ENCODE measurements around the gene NEO1.
A peak's percentile ranks its signal among the peaks of the same experiment; 100 is the strongest.
"Not testable (repeated sequence)": the region's sequence is repeated elsewhere in the genome, so short reads cannot be mapped to it uniquely, and the experiment has no call there.

Gene NEO1

GRCh38 chr15:73273181-73274002, 221.1 kb downstream of the NEO1 start:
- peak; percentile 49 to 73 for DNase-seq

DNA sequence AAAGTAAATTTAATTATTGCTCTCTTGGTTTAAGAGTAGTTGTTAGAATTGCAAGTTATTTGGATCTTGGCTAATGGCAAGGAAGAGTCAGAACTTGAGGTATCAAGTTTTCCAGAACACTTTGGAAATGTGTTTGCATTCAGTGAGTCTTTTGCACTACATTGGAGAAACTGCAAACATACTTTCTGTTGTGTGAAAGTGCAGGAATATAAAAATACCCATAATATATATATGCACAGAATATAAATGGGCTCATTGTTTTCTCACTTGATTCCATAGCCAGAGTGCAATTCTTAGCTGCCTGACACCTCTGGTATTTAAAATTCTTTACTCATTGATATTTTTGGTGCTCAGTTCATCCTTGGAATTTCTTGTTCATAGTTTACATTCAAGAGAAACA, 223.6 kb downstream of the NEO1 start:
- no peak for DNase-seq

- DNase-seq, result no peak
Measured at GRCh38 chr15:73282567-73283365, 230.5 kb downstream of the NEO1 start.

GRCh38 chr15:73283366-73283962, 231.2 kb downstream of the NEO1 start:
- no peak for DNase-seq

GRCh38 chr15:73284090-73284716, 231.9 kb downstream of the NEO1 start:
- peak; percentile 40 to 49 for DNase-seq

DNA sequence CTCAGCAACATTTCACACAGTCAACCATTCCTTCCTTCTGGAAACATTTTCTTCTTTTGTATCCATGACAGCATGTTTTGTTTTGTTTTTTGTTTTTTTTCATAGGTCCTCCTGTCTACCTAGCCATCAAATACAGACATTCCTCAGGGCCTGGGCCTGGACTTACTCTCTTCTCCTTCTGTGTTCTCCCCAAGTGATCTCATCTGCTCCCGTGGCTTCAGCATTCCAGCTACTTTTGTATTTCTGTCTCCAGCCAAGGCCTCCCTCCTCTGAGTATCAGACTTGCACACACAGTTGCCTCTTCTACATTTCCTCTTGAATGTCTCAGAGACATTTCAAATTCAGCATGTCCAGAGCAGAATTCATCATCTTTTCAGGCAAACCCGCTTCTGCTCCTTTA, 234.0 kb downstream of the NEO1 start:
- no peak for DNase-seq

DNA sequence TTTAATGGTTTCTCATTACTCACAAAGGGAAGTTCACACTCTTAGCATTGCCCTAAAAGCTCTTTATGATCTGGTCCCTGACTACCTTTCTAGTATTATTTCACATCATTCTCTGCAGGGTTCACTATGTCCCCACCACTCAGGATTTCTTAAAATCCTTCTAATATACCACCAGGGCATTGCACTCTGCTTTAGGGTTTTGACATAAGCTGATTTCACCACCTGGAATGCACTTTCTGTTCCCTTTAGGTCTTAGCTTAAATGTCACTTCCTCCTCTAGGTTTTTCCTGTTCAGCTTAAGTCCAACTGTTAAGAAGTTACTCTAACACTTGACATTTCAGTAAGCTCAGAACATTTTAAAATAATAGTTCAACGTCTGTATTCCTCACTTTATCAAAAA, 234.8 kb downstream of the NEO1 start:
- DNase-seq, result no peak

- no peak for DNase-seq
Measured at GRCh38 chr15:73291441-73291840, 239.2 kb downstream of the NEO1 start.

DNA sequence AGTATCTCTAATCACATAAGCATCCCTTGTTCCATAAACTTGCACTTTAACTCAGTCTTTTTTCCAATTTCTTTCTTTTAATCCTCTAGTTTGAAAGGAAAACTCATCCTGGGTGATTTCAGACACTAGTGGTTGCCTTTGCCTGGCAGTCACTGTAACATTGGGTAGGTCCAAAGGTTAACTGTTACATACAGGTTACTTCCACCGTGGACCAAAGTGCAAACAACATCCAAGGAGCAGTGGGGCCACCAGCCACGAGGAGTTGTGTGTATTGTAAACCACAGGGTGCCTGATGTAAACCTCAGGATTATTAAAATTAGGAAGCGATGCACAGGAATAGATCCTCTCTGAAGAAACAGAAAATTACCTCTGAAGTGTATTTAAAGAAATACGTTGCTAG, 241.5 kb downstream of the NEO1 start:
- DNase-seq, result no peak

- no peak for DNase-seq
Measured at GRCh38 chr15:73295630-73296286, 243.5 kb downstream of the NEO1 start.

- no peak for DNase-seq
Measured at GRCh38 chr15:73296609-73297353, 244.5 kb downstream of the NEO1 start.

- DNase-seq, result no peak
Measured at GRCh38 chr15:73298522-73299245, 246.4 kb downstream of the NEO1 start.

DNA sequence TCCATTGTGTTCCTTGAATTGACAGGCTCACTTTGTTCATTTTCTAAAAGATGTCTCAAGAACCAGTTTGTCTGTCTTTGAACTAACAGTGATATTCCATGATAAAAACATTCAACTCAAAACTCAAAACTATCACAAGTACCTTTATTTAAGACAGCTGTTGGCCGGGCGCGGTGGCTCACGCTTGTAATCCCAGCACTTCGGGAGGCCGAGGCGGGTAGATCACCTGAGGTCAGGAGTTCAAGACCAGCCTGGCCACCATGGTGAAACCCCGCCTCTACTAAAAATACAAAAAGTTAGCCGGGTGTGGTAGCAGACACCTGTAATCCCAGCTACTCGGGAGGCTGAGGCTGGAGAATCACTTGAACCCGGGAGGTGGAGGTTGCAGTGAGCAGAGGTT, 248.0 kb downstream of the NEO1 start:
- DNase-seq, result not testable (repeated sequence)

GRCh38 chr15:73303636-73304035, 251.4 kb downstream of the NEO1 start:
- peak; percentile 23 to 28 for DNase-seq

DNA sequence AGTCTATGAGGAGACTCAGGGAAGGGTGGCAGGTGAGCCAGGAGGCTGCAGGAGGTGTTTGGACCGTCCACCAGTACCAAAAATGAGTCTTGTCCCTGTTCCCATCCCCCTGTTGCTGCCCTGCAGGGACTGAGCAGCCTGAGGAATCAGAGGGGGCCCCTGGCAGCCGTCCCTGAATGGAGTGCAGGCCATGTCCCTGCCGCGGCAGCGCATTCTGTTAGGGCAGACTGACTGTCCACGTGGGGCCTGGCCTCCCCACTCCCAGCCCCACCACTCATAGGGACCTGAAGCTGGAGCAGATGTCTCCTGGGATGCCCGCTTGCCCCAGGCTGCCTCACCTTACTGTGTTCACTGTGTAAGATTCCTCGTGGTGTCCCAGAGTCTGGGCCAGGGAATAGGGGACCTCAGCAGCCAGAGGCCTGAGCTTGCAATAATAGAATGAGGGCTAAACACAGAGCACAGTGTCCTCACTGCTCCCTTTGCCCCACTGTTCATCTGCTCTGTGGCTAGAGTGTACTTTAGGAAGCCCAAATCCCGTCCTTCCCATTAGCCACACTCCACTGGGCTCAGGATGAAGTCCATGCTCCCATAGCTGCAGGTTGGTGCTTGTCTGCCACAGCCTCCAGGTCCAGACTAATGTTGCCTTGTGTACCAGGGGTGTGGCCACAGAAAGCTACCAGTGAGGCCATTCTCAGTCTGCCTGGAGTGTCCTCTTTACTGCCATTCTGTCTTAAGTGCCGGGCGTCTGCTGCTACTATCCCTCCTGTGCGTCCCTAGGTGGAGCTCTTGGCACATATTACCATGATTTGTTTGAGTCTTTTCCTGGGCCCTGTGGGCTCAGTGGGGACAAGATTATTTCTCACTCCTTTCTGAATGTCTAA, 253.3 kb downstream of the NEO1 start:
- peak; percentile 64 to 76 for DNase-seq

DNA sequence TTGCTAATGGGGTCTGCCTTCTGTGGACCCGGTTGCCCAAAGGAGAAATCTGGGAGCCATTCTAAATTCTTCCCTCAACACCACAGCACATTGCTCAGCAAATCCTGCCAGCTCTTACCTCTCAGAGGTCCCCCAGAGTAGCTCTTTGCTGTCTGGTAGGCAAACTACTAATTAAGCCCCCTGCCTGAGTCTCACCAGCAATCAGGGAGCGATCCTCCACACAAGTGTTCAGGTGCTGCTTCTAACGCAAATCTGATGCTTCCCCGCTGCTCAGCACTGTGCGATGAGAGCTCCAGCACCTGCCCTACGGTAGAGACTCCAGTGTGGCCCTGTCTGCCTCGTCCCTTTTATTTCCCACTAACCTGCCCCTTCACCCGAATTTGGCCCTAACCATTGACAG, 256.0 kb downstream of the NEO1 start:
- no peak for DNase-seq

- no peak for DNase-seq
Measured at GRCh38 chr15:73313861-73314260, 261.6 kb downstream of the NEO1 start.

- no peak for DNase-seq
Measured at GRCh38 chr15:73317651-73318462, 265.6 kb downstream of the NEO1 start.

Measured in Kasumi-1 (cell line).